GM20000 (cell line): Measurements from ENCODE around the gene DDX6.
"Not testable (repeated sequence)": the region's sequence is repeated elsewhere in the genome, so short reads cannot be mapped to it uniquely, and the experiment has no call there.

Experiments used
- DNase-seq: peaks from one replicate; pipeline ENCODE4 v3.0.0; 2012; ENCODE audit warnings: low spot score
- CTCF ChIP-seq: IDR thresholded peaks from 2 replicates; pipeline ENCODE4 v1.5.1; 2012; ENCODE audit warnings: mild to moderate bottlenecking, control low read depth; ENCODE audit errors: extremely low read depth, missing control alignments

DDX6 gene

GRCh38 chr11:118768690-118769089 is 22.3 kb downstream of the DDX6 start:
- DNase-seq, result no peak
- TF ChIP-seq CTCF, result no peak

- no peak for DNase-seq
- no peak for TF ChIP-seq CTCF
These were observed 24.9 kb downstream of the DDX6 start for GRCh38 chr11:118766035-118766434.

GRCh38 chr11:118765095-118765691 is 25.8 kb downstream of the DDX6 start:
- not testable (repeated sequence) for DNase-seq

- DNase-seq, result no peak
- no peak for TF ChIP-seq CTCF
These were observed 27.9 kb downstream of the DDX6 start for GRCh38 chr11:118763041-118763440.

- DNase-seq, result not testable (repeated sequence)
These were observed 29.0 kb downstream of the DDX6 start for GRCh38 chr11:118761981-118762380.

- no peak for DNase-seq
- TF ChIP-seq CTCF, result no peak
These were observed 33.0 kb downstream of the DDX6 start for GRCh38 chr11:118757876-118758399.

GRCh38 chr11:118752654-118753053 is 38.3 kb downstream of the DDX6 start:
- DNase-seq, result no peak
- TF ChIP-seq CTCF, result no peak

- no peak for DNase-seq
- TF ChIP-seq CTCF, result no peak
These were observed 41.5 kb downstream of the DDX6 start for GRCh38 chr11:118749429-118749828.
